ENCODE measurements around the gene MSMO1.

The MSMO1 gene

GRCh38 chr4:165308166-165308565, 19.3 kb upstream of the MSMO1 start:
- peaks cover under 1% of the 10 kb centered on the region for H3K4me1 Mint-ChIP-seq
- no peaks in the 10 kb centered on the region for H3K9me3 Mint-ChIP-seq
- no peak overlapping the region for H3K4me3 Mint-ChIP-seq
- DNase-seq (no peak), ATAC-seq (no peak)
- H3K27me3 Mint-ChIP-seq = no peaks in the 10 kb centered on the region
- no peak overlapping the region for H3K27ac Mint-ChIP-seq

- Mint-ChIP-seq H3K4me1 (no peaks in the 10 kb centered on the region), H3K27ac (no peak overlapping the region), H3K4me3 (no peak overlapping the region), H3K9me3 (no peaks in the 10 kb centered on the region), H3K27me3 (no peaks in the 10 kb centered on the region)
- ATAC-seq = no peak
- no peak for DNase-seq
These were observed 18.9 kb upstream of the MSMO1 start for GRCh38 chr4:165308606-165309005.

- no peak overlapping the region for H3K27ac Mint-ChIP-seq
- ATAC-seq = no peak
- H3K9me3 Mint-ChIP-seq = no peaks in the 10 kb centered on the region
- no peak for DNase-seq
- no peaks in the 10 kb centered on the region for H3K4me1 Mint-ChIP-seq
- no peaks in the 10 kb centered on the region for H3K27me3 Mint-ChIP-seq
- H3K4me3 Mint-ChIP-seq = no peak overlapping the region
These were observed 18.0 kb upstream of the MSMO1 start for GRCh38 chr4:165309456-165309855.

GRCh38 chr4:165312506-165312905, 15.0 kb upstream of the MSMO1 start:
- ATAC-seq (no peak), DNase-seq (no peak)
- Mint-ChIP-seq H3K9me3 (no peaks in the 10 kb centered on the region), H3K4me1 (no peaks in the 10 kb centered on the region), H3K27me3 (no peaks in the 10 kb centered on the region), H3K27ac (no peak overlapping the region), H3K4me3 (no peak overlapping the region)

GRCh38 chr4:165319030-165319429, 8.4 kb upstream of the MSMO1 start:
- no peak overlapping the region for H3K4me3 Mint-ChIP-seq
- H3K27me3 Mint-ChIP-seq = no peaks in the 10 kb centered on the region
- DNase-seq (no peak), ATAC-seq (no peak)
- no peaks in the 10 kb centered on the region for H3K4me1 Mint-ChIP-seq
- H3K27ac Mint-ChIP-seq = no peak overlapping the region
- no peaks in the 10 kb centered on the region for H3K9me3 Mint-ChIP-seq

- ATAC-seq (no peak), DNase-seq (no peak)
- no peak overlapping the region for H3K27ac Mint-ChIP-seq
- no peak overlapping the region for H3K4me3 Mint-ChIP-seq
- no peaks in the 10 kb centered on the region for H3K4me1 Mint-ChIP-seq
- no peaks in the 10 kb centered on the region for H3K27me3 Mint-ChIP-seq
- no peaks in the 10 kb centered on the region for H3K9me3 Mint-ChIP-seq
These were observed 8.0 kb upstream of the MSMO1 start for GRCh38 chr4:165319509-165319908.

- no peaks in the 10 kb centered on the region for H3K9me3 Mint-ChIP-seq
- H3K4me3 Mint-ChIP-seq = no peak overlapping the region
- peaks cover 15% of the 10 kb centered on the region for H3K4me1 Mint-ChIP-seq
- no peaks in the 10 kb centered on the region for H3K27me3 Mint-ChIP-seq
- DNase-seq (no peak), ATAC-seq (no peak)
- no peak overlapping the region for H3K27ac Mint-ChIP-seq
These were observed 3.1 kb upstream of the MSMO1 start for GRCh38 chr4:165324236-165324917.

GRCh38 chr4:165324918-165325304, 2.6 kb upstream of the MSMO1 start:
- ATAC-seq (no peak), DNase-seq (no peak)
- Mint-ChIP-seq H3K4me1 (peaks cover 15% of the 10 kb centered on the region), H3K27ac (peak overlapping the region in 1 of 2 donors; percentile 48), H3K9me3 (no peaks in the 10 kb centered on the region), H3K4me3 (no peak overlapping the region), H3K27me3 (no peaks in the 10 kb centered on the region)

- ATAC-seq (no peak), DNase-seq (no peak)
- no peaks in the 10 kb centered on the region for H3K9me3 Mint-ChIP-seq
- H3K4me3 Mint-ChIP-seq = peak overlapping the region; percentile 28 to 56
- H3K27me3 Mint-ChIP-seq = no peaks in the 10 kb centered on the region
- peak overlapping the region; percentile 3 to 54 for H3K27ac Mint-ChIP-seq
- H3K4me1 Mint-ChIP-seq = peaks cover 23% of the 10 kb centered on the region
These were observed 1.5 kb upstream of the MSMO1 start for GRCh38 chr4:165325732-165326512.

GRCh38 chr4:165326831-165327210, 648 bp upstream of the MSMO1 start:
- Mint-ChIP-seq H3K27ac (no peak overlapping the region), H3K4me3 (no peak overlapping the region)
- ATAC-seq = no peak

GRCh38 chr4:165328101-165328425, 594 bp downstream of the MSMO1 start:
- H3K4me1 Mint-ChIP-seq = peaks cover 43% of the 10 kb centered on the region
- no peak overlapping the region for H3K27ac Mint-ChIP-seq
- H3K27me3 Mint-ChIP-seq = no peaks in the 10 kb centered on the region
- H3K9me3 Mint-ChIP-seq = no peaks in the 10 kb centered on the region
- no peak overlapping the region for H3K4me3 Mint-ChIP-seq
- ATAC-seq (no peak), DNase-seq (no peak)

More at GRCh38 chr4:165326831-165327210, 648 bp upstream of the MSMO1 start:
- H3K9me3 Mint-ChIP-seq = no peaks in the 10 kb centered on the region
- H3K27me3 Mint-ChIP-seq = no peaks in the 10 kb centered on the region
- H3K4me1 Mint-ChIP-seq = peaks cover 32% of the 10 kb centered on the region
- DNase-seq = peak in 1 of 2 donors; percentile 29

- Mint-ChIP-seq H3K27me3 (no peaks in the 10 kb centered on the region), H3K27ac (no peak overlapping the region), H3K4me1 (peaks cover 43% of the 10 kb centered on the region), H3K4me3 (no peak overlapping the region), H3K9me3 (no peaks in the 10 kb centered on the region)
- DNase-seq (no peak), ATAC-seq (no peak)
These were observed 1.2 kb downstream of the MSMO1 start for GRCh38 chr4:165328708-165329107.

- Mint-ChIP-seq H3K4me1 (peaks cover 43% of the 10 kb centered on the region), H3K27me3 (no peaks in the 10 kb centered on the region), H3K9me3 (no peaks in the 10 kb centered on the region), H3K27ac (peak overlapping the region in 1 of 2 donors; percentile 28), H3K4me3 (peak overlapping the region; percentile 16 to 33)
- no peak for DNase-seq
- no peak for ATAC-seq
These were observed 2.6 kb downstream of the MSMO1 start for GRCh38 chr4:165330071-165330470.

GRCh38 chr4:165330666-165331065, 3.2 kb downstream of the MSMO1 start:
- ATAC-seq (no peak), DNase-seq (no peak)
- Mint-ChIP-seq H3K9me3 (no peaks in the 10 kb centered on the region), H3K27ac (peak overlapping the region in 1 of 2 donors; percentile 28), H3K4me1 (peaks cover 37% of the 10 kb centered on the region), H3K4me3 (peak overlapping the region; percentile 16 to 33), H3K27me3 (no peaks in the 10 kb centered on the region)

GRCh38 chr4:165331359-165331758, 3.9 kb downstream of the MSMO1 start:
- Mint-ChIP-seq H3K27me3 (no peaks in the 10 kb centered on the region), H3K9me3 (no peaks in the 10 kb centered on the region), H3K4me1 (peaks cover 30% of the 10 kb centered on the region), H3K4me3 (peak overlapping the region; percentile 16 to 33), H3K27ac (peak overlapping the region in 1 of 2 donors; percentile 0)
- DNase-seq = no peak
- ATAC-seq = peak; percentile 8

GRCh38 chr4:165331823-165332222, 4.4 kb downstream of the MSMO1 start:
- H3K9me3 Mint-ChIP-seq = no peaks in the 10 kb centered on the region
- H3K27ac Mint-ChIP-seq = no peak overlapping the region
- peaks cover 28% of the 10 kb centered on the region for H3K4me1 Mint-ChIP-seq
- ATAC-seq (no peak), DNase-seq (no peak)
- H3K27me3 Mint-ChIP-seq = no peaks in the 10 kb centered on the region
- peak overlapping the region; percentile 29 to 50 for H3K4me3 Mint-ChIP-seq
